Keratinocyte (primary cell): Measurements from ENCODE around the gene DCTD. TPM values are rescaled to one million over a fixed set of nuclear protein-coding genes. Genes with fewer than 3 reads are reported as not detected.

Source experiments
- DNase-seq: peaks from one replicate; pipeline ENCODE4 v3.0.0-alpha.2; 2011; ENCODE audit warnings: low read depth, missing footprints, low spot score
- FAIRE-seq: peaks from 2 replicates; lab custom pipeline; 2011; peaks lifted over from hg19 to GRCh38; lab: Jason Lieb, UNC
- H2AFZ ChIP-seq: 2 replicates; pipeline ENCODE4 v1.6.0; 2012; ENCODE audit warnings: low read length, control low read depth, inconsistent platforms; ENCODE audit not compliant: control insufficient read depth
- H3K27ac ChIP-seq: 2 replicates; pipeline ENCODE4 v1.5.1; 2011; ENCODE audit warnings: low read length; ENCODE audit not compliant: control insufficient read depth, insufficient read depth
- H3K27me3 ChIP-seq: 3 replicates; pipeline ENCODE4 v1.6.0; 2011; ENCODE audit warnings: low read length; ENCODE audit not compliant: control insufficient read depth, insufficient read depth; ENCODE audit errors: extremely low read depth
- H3K36me3 ChIP-seq, 2 experiments: 2 replicates in 1 of 2; 3 replicates in 1 of 2; pipeline ENCODE4 v1.5.1; 2011; ENCODE audit warnings: low read length in 2 of 2, mild to moderate bottlenecking in 1 of 2; ENCODE audit not compliant: control insufficient read depth in 2 of 2, insufficient read depth in 2 of 2; ENCODE audit errors: extremely low read depth in 1 of 2
- H3K4me1 ChIP-seq: 3 replicates; pipeline ENCODE4 v1.5.1; 2011; ENCODE audit warnings: low read length; ENCODE audit not compliant: control insufficient read depth, insufficient read depth; ENCODE audit errors: extremely low read depth
- H3K4me2 ChIP-seq: 3 replicates; pipeline ENCODE4 v1.6.0; 2011; ENCODE audit warnings: low read depth, low read length; ENCODE audit not compliant: control insufficient read depth, insufficient read depth; ENCODE audit errors: extremely low read depth
- H3K4me3 ChIP-seq, 3 experiments: fragments of 200-600 bp in 1 of 3; sonication (generic) in 1 of 3; 2 replicates in 2 of 3; 3 replicates in 1 of 3; pipeline ENCODE4 v1.5.1; 2011 to 2016; ENCODE audit warnings: low read length in 3 of 3, mild to moderate bottlenecking in 3 of 3, control low read depth in 2 of 3, inconsistent platforms in 1 of 3, low read depth in 1 of 3, mixed read lengths in 1 of 3, mixed run types in 1 of 3, moderate library complexity in 1 of 3; ENCODE audit not compliant: control insufficient read depth in 2 of 3, insufficient read depth in 2 of 3; ENCODE audit errors: extremely low read depth in 1 of 3
- H3K79me2 ChIP-seq: 2 replicates; pipeline ENCODE4 v1.6.0; 2012; ENCODE audit warnings: low read length; ENCODE audit not compliant: control insufficient read depth, insufficient read depth
- H3K9ac ChIP-seq: 3 replicates; pipeline ENCODE4 v1.6.0; 2011; ENCODE audit warnings: low read length; ENCODE audit not compliant: control insufficient read depth, insufficient read depth; ENCODE audit errors: extremely low read depth
- H3K9me1 ChIP-seq: 3 replicates; pipeline ENCODE4 v1.6.0; 2011; ENCODE audit warnings: low read length; ENCODE audit not compliant: control insufficient read depth, insufficient read depth; ENCODE audit errors: extremely low read depth
- H3K9me3 ChIP-seq: 2 replicates; pipeline ENCODE4 v1.5.1; 2012; ENCODE audit warnings: low read depth, low read length; ENCODE audit not compliant: control insufficient read depth
- H4K20me1 ChIP-seq: 3 replicates; pipeline ENCODE4 v1.6.0; 2011; ENCODE audit warnings: low read length; ENCODE audit not compliant: control insufficient read depth, insufficient read depth; ENCODE audit errors: extremely low read depth
- EZH2 ChIP-seq: IDR thresholded peaks from one replicate; pipeline ENCODE4 v1.6.1; 2012; ENCODE audit warnings: inconsistent platforms, mild to moderate bottlenecking, low read length, moderate library complexity
- dilution Hi-C: fragments of 300-500 bp; cut with MboI; formaldehyde crosslinking; loops from one replicate; pipeline ENCODE4 v1.7.0; 2020; ENCODE audit warnings: low sequenced_read_pairs; ENCODE audit not compliant: extremely low pct_ligation_motif_present
- polyA plus RNA-seq, 5 experiments: library from polyadenylated mRNA; depleted of rRNA in 3 of 5; stranded (reverse) in 3 of 5; stranded (forward) in 1 of 5; unstranded in 1 of 5; fragments of >200 nt; gene quantifications; 1 replicate in 1 of 5; 2 replicates in 3 of 5; 3 replicates in 1 of 5; pipeline versions ENCODE4 v1.2.1 to v1.2.3, GENCODE V29; 2011 to 2012; ENCODE audit warnings: missing spikeins in 2 of 5, low read depth in 1 of 5, low replicate concordance in 1 of 5
- TF ChIP-seq, protein P1 (sequence below), 3 experiments: IDR thresholded peaks in 1 of 3; conservative IDR thresholded peaks in 1 of 3; optimal IDR thresholded peaks in 1 of 3; 2 replicates in 2 of 3; 3 replicates in 1 of 3; pipeline versions ENCODE3 to v1.5.1; 2011; ENCODE audit warnings: low read length in 3 of 3, mild to moderate bottlenecking in 3 of 3, moderate library complexity in 2 of 3, control low read depth in 1 of 3, inconsistent platforms in 1 of 3; ENCODE audit not compliant: insufficient read depth in 2 of 3; ENCODE audit errors: extremely low read depth in 1 of 3

Gene DCTD
- polyA plus RNA-seq, 1 donor (not counting 4 experiments of a cell fraction or from before 2014, with no cell fraction given) = 119 TPM

- dilution Hi-C loops = no loop called here
- no peaks in the 10 kb centered on the region for H3K36me3 ChIP-seq
- H3K9ac ChIP-seq = no peak overlapping the region
- no peaks in the 10 kb centered on the region for H3K27me3 ChIP-seq
- DNase-seq (no peak), FAIRE-seq (no peak)
- H3K9me1 ChIP-seq = no peaks in the 10 kb centered on the region
- H4K20me1 ChIP-seq = no peaks in the 10 kb centered on the region
- no peak overlapping the region for H2AFZ ChIP-seq
- no peaks in the 10 kb centered on the region for H3K9me3 ChIP-seq
- no peak overlapping the region for H3K4me2 ChIP-seq
- H3K79me2 ChIP-seq = no peaks in the 10 kb centered on the region
- TF ChIP-seq, protein P1, sequence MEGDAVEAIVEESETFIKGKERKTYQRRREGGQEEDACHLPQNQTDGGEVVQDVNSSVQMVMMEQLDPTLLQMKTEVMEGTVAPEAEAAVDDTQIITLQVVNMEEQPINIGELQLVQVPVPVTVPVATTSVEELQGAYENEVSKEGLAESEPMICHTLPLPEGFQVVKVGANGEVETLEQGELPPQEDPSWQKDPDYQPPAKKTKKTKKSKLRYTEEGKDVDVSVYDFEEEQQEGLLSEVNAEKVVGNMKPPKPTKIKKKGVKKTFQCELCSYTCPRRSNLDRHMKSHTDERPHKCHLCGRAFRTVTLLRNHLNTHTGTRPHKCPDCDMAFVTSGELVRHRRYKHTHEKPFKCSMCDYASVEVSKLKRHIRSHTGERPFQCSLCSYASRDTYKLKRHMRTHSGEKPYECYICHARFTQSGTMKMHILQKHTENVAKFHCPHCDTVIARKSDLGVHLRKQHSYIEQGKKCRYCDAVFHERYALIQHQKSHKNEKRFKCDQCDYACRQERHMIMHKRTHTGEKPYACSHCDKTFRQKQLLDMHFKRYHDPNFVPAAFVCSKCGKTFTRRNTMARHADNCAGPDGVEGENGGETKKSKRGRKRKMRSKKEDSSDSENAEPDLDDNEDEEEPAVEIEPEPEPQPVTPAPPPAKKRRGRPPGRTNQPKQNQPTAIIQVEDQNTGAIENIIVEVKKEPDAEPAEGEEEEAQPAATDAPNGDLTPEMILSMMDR (optimal IDR thresholded peaks at IDR 0.05 in 1 of 3, IDR thresholded peaks at IDR 0.05 in 1 of 3, conservative IDR thresholded peaks at IDR 0.05 in 1 of 3; ENCODE audit: extremely low read depth in 1 of 3, insufficient read depth in 2 of 3, low read length in 3 of 3) = no peak
- no peak for TF ChIP-seq EZH2
- H3K4me1 ChIP-seq = no peaks in the 10 kb centered on the region
- no peak overlapping the region for H3K27ac ChIP-seq
- H3K4me3 ChIP-seq = no peak overlapping the region
These were observed 62.7 kb downstream of the DCTD start for GRCh38 chr4:182854466-182854865.

DNA sequence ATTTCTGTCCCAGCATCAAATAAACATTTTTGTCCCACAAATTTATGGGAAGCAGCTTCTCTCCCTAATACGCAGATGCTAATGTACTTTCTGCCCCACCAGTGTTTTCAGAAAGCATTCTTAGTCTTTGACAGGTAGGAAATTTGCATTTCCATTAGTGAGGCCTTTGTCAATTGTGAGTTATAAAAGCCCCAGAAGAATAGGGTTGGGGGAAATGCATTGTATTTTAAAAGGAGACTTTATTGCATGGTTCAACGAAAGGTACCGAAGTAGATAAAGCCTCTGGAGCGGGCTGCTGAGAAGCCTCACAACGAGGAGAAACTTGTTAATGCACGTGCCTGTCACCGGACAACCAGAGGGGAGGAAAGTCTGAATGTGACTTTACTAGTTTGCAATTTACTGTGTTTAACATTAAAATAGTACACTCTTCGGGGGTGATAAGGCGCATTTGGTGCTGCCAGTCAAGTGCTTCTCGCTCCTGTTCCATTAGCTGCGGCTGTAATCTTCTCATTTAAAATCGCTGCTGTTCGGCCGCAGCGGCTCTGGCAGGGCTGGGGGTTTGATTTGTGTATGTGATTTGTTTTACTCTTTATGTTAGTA is 63.4 kb downstream of the DCTD start:
- TF ChIP-seq, protein P1 (optimal IDR thresholded peaks at IDR 0.05 in 1 of 3, IDR thresholded peaks at IDR 0.05 in 1 of 3, conservative IDR thresholded peaks at IDR 0.05 in 1 of 3; ENCODE audit: extremely low read depth in 1 of 3, insufficient read depth in 2 of 3, low read length in 3 of 3) = no peak
- no peak for TF ChIP-seq EZH2
- no peak overlapping the region for H2AFZ ChIP-seq
- no peak overlapping the region for H3K4me3 ChIP-seq
- no peaks in the 10 kb centered on the region for H3K79me2 ChIP-seq
- no peak overlapping the region for H3K9ac ChIP-seq
- FAIRE-seq (no peak), DNase-seq (no peak)
- no peaks in the 10 kb centered on the region for H3K27me3 ChIP-seq
- dilution Hi-C loops = no loop called here
- no peak overlapping the region for H3K27ac ChIP-seq
- H3K9me3 ChIP-seq = no peaks in the 10 kb centered on the region
- H3K4me2 ChIP-seq = no peak overlapping the region
- no peaks in the 10 kb centered on the region for H3K36me3 ChIP-seq
- H4K20me1 ChIP-seq = no peaks in the 10 kb centered on the region
- no peaks in the 10 kb centered on the region for H3K9me1 ChIP-seq
- no peaks in the 10 kb centered on the region for H3K4me1 ChIP-seq
